Upper lobe of left lung (tissue), 6 donors: ENCODE results near the gene TRNT1. TPM values are rescaled to one million over a fixed set of nuclear protein-coding genes. Genes with fewer than 3 reads are reported as not detected.

Source experiments
- ATAC-seq, 2 donors: fragments of 200-7000 bp; cut with Tn5 transposase; one replicate each; pipeline ENCODE4 v1.9.1; 2022; ENCODE audit warnings: mild to moderate bottlenecking in 2 of 2, moderate library complexity in 2 of 2; ENCODE audit not compliant: low FRiP score in 2 of 2
- DNase-seq, 2 donors: peaks; one replicate each; pipeline ENCODE4 v3.0.0-alpha.2; 2019 to 2020
- H3K27ac ChIP-seq, 4 donors: fragments of 200-600 bp; sonication (generic); one replicate each; pipeline ENCODE4 v1.5.1; 2016 to 2019
- H3K27me3 ChIP-seq, 4 donors: fragments of 200-600 bp; sonication (generic); one replicate each; pipeline ENCODE4 v1.5.1; 2017 to 2019
- H3K36me3 ChIP-seq, 4 donors: fragments of 200-600 bp; sonication (generic); one replicate each; pipeline ENCODE4 v1.5.1; 2016 to 2019
- H3K4me1 ChIP-seq, 4 donors: fragments of 200-600 bp; sonication (generic); one replicate each; pipeline ENCODE4 v1.5.1; 2018 to 2019
- H3K4me3 ChIP-seq, 4 donors: fragments of 200-600 bp; sonication (generic); one replicate each; pipeline ENCODE4 v1.5.1; 2017 to 2019; ENCODE audit warnings: mild to moderate bottlenecking in 2 of 4, moderate library complexity in 1 of 4
- H3K9me3 ChIP-seq, 4 donors: fragments of 200-600 bp; sonication (generic); one replicate each; pipeline ENCODE4 v1.5.1; 2018 to 2019
- EP300 ChIP-seq, 4 donors: sonication (generic); formaldehyde crosslinking; IDR thresholded peaks; one replicate each; pipeline ENCODE4 v1.5.1; 2017; ENCODE audit warnings: antibody characterized with exemption in 4 of 4, control low read depth in 2 of 4
- POLR2A ChIP-seq, 4 donors: fragments of 450-650 bp; IDR thresholded peaks; one replicate each; pipeline ENCODE4 v1.5.1; 2016 to 2017; ENCODE audit warnings: antibody characterized with exemption in 4 of 4, mild to moderate bottlenecking in 2 of 4
- POLR2AphosphoS5 ChIP-seq, 2 donors: sonication (generic); formaldehyde crosslinking; IDR thresholded peaks; one replicate each; pipeline ENCODE4 v1.5.1; 2017; ENCODE audit warnings: antibody characterized with exemption in 2 of 2
- WGBS, 2 donors: methylation state at CpG; one replicate each; pipeline ENCODE4 v1.1.5; 2017 to 2018; 5-methylcytosine and 5-hydroxymethylcytosine counted together
- total RNA-seq, 6 donors: library from RNA; depleted of rRNA in 4 of 6; stranded (reverse); fragments of >200 nt in 4 of 6; gene quantifications; one replicate each; pipeline versions ENCODE4 v1.1.0 to v1.2.1, GENCODE V29; 2016 to 2021
- TF ChIP-seq, protein P1 (sequence below), 6 experiments: fragments of 450-650 bp in 4 of 6; fragments of 200-600 bp in 2 of 6; sonication (generic) in 2 of 6; IDR thresholded peaks; one replicate each; pipeline ENCODE4 v1.5.1; 2016 to 2019; ENCODE audit warnings: antibody characterized with exemption in 6 of 6
- donor health status: DM: no; HTN: no; CAD: no; lungs with moderate emphysema.
- donor health status: DM: no; HTN: yes; CAD: no; lungs with severe emphysema.

The TRNT1 gene
- total RNA-seq, 6 donors from 2014 or later, result 9.2 to 35.6 (median 21.6) TPM

DNA sequence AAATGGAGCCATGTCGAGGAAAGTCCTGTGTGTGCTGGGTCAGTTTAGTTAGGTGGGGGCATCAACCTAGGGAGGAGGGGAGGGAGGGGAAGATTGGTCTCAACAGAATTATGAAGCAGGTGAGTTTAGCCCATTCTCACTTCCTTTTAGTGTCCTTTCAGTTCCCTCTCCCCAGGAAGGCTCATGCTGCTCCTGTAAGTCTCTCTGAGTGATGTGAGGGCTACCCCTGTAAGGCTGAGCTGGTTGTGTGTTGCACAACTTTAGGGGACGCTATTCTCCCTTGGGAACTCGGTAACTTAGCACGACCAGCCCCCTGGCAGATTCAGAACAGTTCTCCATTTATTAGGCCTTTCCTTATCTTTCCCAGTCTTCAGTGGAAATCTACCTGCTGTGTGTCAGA lies 37.7 kb upstream of the TRNT1 start:
- DNase-seq, result no peak
- Histone ChIP-seq H3K27me3 (no peaks in the 10 kb centered on the region), H3K9me3 (no peaks in the 10 kb centered on the region), H3K36me3 (no peaks in the 10 kb centered on the region), H3K27ac (no peak overlapping the region), H3K4me3 (no peak overlapping the region), H3K4me1 (no peaks in the 10 kb centered on the region)
- 71% methylated on average over 4 of the region's 4 CpGs for WGBS, 2 donors
- ATAC-seq, result no peak
- no peak for TF ChIP-seq POLR2AphosphoS5 (IDR thresholded peaks at IDR 0.05)
- no peak for TF ChIP-seq POLR2A (IDR thresholded peaks at IDR 0.05)
- no peak for TF ChIP-seq EP300 (IDR thresholded peaks at IDR 0.05)
- TF ChIP-seq, protein P1, sequence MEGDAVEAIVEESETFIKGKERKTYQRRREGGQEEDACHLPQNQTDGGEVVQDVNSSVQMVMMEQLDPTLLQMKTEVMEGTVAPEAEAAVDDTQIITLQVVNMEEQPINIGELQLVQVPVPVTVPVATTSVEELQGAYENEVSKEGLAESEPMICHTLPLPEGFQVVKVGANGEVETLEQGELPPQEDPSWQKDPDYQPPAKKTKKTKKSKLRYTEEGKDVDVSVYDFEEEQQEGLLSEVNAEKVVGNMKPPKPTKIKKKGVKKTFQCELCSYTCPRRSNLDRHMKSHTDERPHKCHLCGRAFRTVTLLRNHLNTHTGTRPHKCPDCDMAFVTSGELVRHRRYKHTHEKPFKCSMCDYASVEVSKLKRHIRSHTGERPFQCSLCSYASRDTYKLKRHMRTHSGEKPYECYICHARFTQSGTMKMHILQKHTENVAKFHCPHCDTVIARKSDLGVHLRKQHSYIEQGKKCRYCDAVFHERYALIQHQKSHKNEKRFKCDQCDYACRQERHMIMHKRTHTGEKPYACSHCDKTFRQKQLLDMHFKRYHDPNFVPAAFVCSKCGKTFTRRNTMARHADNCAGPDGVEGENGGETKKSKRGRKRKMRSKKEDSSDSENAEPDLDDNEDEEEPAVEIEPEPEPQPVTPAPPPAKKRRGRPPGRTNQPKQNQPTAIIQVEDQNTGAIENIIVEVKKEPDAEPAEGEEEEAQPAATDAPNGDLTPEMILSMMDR (IDR thresholded peaks at IDR 0.05), result no peak

DNA sequence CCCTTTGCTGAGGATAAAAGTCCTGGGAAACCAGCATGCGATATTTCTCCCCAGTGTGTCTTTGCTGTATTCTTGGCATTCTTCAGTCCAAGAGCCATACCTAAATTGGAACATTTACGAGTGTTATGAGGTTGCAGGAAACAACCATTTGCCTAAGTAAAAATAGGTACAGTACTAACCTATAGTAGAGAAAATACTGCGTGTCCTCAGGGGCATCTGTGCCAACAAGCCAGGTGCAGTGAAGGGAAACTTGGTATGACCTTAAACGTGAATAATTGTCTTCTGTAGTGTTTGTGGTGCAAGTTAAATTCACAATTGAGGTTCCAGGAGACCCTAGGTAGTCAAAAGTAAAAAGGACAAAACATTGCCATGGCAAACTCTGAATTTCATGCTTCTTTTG lies 28.8 kb upstream of the TRNT1 start:
- Histone ChIP-seq H3K9me3 (no peaks in the 10 kb centered on the region), H3K36me3 (no peaks in the 10 kb centered on the region), H3K27ac (no peak overlapping the region), H3K27me3 (no peaks in the 10 kb centered on the region), H3K4me3 (no peak overlapping the region), H3K4me1 (no peaks in the 10 kb centered on the region)
- no peak for TF ChIP-seq POLR2AphosphoS5 (IDR thresholded peaks at IDR 0.05)
- no peak for TF ChIP-seq POLR2A (IDR thresholded peaks at IDR 0.05)
- TF ChIP-seq, protein P1 (IDR thresholded peaks at IDR 0.05), result no peak
- no peak for TF ChIP-seq EP300 (IDR thresholded peaks at IDR 0.05)
- no peak for ATAC-seq
- DNase-seq, result no peak
- WGBS, 2 donors, result 68 to 72% methylated on average over 4 of the region's 4 CpGs

DNA sequence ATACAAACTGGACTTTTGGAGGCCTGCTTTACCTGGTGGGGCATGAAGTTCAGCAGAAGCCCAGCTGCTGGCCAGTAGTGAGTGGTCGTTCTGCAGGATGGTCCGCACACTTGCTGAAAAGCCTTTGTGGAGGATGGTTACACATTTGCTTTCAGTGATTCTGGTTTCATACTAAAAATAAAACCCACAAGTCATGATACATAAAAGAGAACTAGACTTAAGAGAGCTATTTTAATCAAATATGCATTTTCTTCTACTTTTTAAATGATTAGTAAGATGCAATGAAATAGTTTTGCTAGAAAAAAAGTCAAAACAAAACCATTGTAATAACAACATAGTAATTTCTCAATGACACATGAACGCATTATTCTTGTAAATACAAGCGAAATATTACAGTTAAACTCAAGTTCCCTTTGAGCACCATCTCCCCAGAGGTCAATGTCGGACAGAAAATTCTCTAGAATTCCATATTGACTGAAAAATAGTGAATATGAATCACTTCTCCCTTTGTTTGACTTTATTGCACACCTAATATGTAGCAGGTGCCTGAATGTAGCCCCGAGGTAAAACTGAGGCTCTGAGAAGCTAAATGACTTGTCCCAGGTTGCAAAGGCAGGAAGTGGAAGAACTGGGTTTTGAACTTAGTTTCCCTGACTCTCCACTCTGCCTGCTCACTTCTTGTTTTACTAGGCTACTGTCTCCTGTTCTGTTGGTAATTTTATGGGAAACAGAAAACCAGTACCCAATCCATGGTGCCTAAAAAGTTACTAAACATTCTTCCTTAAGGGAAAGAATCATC lies 24.9 kb upstream of the TRNT1 start:
- no peak for DNase-seq
- WGBS, 2 donors, result 82 to 83% methylated on average over 6 of the region's 6 CpGs
- Histone ChIP-seq H3K4me1 (no peaks in the 10 kb centered on the region), H3K9me3 (no peaks in the 10 kb centered on the region), H3K27me3 (no peaks in the 10 kb centered on the region), H3K4me3 (no peak overlapping the region), H3K36me3 (no peaks in the 10 kb centered on the region), H3K27ac (no peak overlapping the region)
- TF ChIP-seq EP300 (IDR thresholded peaks at IDR 0.05), result no peak
- TF ChIP-seq POLR2A (IDR thresholded peaks at IDR 0.05), result no peak
- TF ChIP-seq, protein P1 (IDR thresholded peaks at IDR 0.05), result no peak
- TF ChIP-seq POLR2AphosphoS5 (IDR thresholded peaks at IDR 0.05), result no peak
- ATAC-seq, result no peak

DNA sequence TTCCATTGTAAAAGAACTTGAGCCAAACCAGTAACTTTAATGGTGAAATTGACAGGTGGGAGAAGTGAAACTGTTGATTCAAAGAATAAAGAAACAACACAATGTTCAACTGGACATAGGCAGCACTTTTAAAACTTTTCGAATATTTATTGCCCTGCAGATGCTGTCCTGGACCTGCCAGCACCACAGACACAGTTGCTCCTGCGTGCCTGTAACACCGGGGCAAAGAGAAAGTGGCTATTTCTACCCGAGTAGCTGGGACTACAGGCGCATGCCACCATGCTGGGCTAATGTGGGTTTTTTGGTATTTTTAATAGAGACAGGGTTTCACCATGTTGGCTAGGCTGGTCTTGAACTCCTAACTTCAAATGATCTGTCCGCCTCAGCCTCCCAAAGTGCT lies 24.0 kb upstream of the TRNT1 start:
- Histone ChIP-seq H3K9me3 (no peaks in the 10 kb centered on the region), H3K27me3 (no peaks in the 10 kb centered on the region), H3K4me3 (no peak overlapping the region), H3K4me1 (no peaks in the 10 kb centered on the region), H3K36me3 (no peaks in the 10 kb centered on the region), H3K27ac (no peak overlapping the region)
- WGBS, 2 donors, result 86 to 90% methylated on average over 6 of the region's 6 CpGs
- no peak for ATAC-seq
- DNase-seq, result no peak
- TF ChIP-seq, protein P1 (IDR thresholded peaks at IDR 0.05), result no peak
- no peak for TF ChIP-seq POLR2A (IDR thresholded peaks at IDR 0.05)
- TF ChIP-seq EP300 (IDR thresholded peaks at IDR 0.05), result no peak
- no peak for TF ChIP-seq POLR2AphosphoS5 (IDR thresholded peaks at IDR 0.05)

DNA sequence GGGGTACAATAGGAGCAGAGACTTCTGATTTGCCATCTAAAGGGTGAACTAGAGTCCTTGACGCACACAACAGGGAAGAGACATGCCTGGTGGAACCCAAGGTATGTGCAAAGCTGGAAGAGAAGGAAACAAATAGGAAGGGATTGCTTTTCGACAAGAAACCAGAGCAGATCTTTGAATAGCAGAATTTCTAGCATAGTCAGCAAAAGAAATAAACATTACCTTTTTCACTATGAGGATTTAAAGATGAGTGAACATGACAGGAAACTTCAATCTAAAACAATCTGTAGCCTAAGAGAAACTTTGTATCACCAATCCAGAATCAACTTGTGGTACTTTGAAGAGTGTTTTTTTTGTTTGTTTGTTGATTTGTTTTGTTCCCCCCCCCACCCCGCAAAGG lies 21.5 kb upstream of the TRNT1 start:
- Histone ChIP-seq H3K27ac (no peak overlapping the region), H3K4me1 (peaks cover 0 to 3% (median 0%) of the 10 kb centered on the region in 4 donors), H3K9me3 (no peaks in the 10 kb centered on the region), H3K27me3 (no peaks in the 10 kb centered on the region), H3K4me3 (no peak overlapping the region), H3K36me3 (no peaks in the 10 kb centered on the region)
- ATAC-seq (no peak), DNase-seq (no peak)
- 90% methylated on average over 3 of the region's 3 CpGs for WGBS, 2 donors
- TF ChIP-seq EP300 (IDR thresholded peaks at IDR 0.05) (no peak), POLR2AphosphoS5 (IDR thresholded peaks at IDR 0.05) (no peak), POLR2A (IDR thresholded peaks at IDR 0.05) (no peak)
- TF ChIP-seq, protein P1 (IDR thresholded peaks at IDR 0.05), result no peak
